HG02870 (cell line): ENCODE results near the gene HYAL1.
"Not testable (repeated sequence)": the region's sequence is repeated elsewhere in the genome, so short reads cannot be mapped to it uniquely, and the experiment has no call there.

ENCODE experiments used
- ATAC-seq: cut with Tn5 transposase; IDR thresholded peaks from one replicate; pipeline ENCODE4 v1.9.1; 2021; ENCODE audit warnings: mild to moderate bottlenecking, moderate library complexity; ENCODE audit not compliant: unreplicated experiment

Gene HYAL1

DNA sequence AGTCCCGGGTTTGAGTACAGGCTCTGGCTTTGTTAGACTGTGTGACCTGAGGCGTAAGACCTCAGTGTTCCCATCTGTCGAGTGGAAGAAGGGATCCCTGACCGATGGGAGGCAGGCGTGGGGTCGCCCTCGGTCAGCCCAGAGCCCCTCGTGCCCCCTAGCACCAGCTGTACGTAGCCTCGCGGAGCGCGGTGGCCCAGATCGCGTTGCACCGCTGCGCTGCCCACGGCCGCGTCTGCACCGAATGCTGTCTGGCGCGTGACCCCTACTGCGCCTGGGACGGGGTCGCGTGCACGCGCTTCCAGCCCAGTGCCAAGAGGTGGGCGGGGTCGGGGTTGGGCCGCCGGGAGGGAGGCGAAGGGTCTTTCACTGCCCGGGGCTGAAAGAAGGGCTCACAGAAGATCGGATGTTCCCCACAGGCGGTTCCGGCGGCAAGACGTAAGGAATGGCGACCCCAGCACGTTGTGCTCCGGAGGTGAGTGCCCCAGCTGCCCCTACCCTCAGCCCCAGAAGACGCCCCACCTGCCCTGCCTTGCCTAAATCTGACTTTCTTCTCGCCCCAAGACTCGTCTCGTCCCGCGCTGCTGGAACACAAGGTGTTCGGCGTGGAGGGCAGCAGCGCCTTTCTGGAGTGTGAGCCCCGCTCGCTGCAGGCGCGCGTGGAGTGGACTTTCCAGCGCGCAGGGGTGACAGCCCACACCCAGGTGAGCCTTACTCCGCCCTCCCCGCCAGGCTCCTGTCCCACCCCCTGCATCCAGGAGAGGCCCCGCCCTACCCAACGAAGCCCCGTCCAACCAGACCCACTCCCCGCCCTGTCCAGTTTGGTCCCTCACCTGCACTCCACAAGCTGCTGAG lies 28.0 kb downstream of the HYAL1 start:
- ATAC-seq: no peak

DNA sequence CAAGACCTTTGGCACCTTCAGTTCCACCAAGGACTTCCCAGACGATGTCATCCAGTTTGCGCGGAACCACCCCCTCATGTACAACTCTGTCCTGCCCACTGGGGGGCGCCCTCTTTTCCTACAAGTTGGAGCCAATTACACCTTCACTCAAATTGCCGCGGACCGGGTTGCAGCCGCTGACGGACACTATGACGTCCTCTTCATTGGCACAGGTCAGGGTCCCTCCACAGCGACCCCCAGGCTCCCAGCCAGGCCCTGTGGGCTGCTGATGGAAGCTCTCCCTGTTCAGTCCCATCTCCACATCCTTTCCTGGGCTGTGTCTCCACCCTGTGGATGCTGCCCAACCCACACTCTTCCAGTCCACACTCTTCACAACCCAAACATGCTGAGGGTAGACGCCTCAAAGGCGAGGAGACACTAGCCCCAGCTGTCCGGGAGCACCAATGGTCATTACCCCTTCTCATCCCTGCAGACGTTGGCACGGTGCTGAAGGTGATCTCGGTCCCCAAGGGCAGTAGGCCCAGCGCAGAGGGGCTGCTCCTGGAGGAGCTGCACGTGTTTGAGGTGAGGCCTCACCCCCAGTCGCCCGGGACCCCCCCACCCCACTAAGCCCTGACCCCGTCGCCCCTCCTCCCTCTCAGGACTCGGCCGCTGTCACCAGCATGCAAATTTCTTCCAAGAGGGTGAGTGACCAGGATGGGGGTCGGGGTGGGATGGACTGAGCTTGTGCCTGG lies 28.8 kb downstream of the HYAL1 start:
- ATAC-seq: no peak

DNA sequence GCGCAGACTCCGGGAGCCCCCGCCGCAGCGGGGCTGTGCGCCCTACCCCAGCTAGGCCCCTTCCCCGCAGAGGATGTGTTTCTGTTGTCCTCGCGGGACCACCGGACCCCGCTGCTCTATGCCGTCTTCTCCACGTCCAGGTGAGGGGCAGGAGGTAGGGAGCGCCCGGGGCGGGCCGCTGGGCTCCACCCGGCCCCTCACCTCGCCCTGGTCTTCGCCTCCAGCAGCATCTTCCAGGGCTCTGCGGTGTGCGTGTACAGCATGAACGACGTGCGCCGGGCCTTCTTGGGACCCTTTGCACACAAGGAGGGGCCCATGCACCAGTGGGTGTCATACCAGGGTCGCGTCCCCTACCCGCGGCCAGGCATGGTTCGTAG lies 29.7 kb downstream of the HYAL1 start:
- no peak for ATAC-seq

DNA sequence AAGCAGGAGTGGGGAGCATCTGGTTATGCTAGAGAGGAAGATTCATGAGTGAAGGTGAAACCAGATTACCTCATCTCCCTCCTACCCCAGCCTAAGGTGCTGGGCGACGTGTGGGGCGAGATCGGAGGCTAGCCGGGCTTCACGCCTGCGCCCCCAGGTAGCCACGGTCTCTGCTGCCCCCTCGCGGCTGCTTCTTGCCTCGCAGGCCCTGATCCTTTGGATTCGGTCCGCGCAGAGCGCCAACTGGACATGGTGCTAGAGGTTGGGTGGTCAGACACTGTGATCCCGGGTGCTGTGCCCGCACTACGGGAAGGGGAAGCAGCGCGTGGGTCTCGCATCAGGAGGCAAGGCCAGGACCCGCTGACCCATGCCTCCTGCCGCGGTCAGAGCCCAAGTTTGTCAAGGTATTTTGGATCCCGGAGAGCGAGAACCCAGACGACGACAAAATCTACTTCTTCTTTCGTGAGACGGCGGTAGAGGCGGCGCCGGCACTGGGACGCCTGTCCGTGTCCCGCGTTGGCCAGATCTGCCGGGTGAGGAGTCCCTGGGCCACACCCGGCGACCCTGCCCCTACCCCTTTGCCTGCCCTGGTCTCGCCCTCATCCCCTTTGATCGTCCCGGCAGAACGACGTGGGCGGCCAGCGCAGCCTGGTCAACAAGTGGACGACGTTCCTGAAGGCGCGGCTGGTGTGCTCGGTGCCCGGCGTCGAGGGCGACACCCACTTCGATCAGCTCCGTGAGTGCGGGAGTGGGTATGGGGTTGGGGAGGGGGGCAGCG lies 30.3 kb downstream of the HYAL1 start:
- ATAC-seq: peak; percentile 78

DNA sequence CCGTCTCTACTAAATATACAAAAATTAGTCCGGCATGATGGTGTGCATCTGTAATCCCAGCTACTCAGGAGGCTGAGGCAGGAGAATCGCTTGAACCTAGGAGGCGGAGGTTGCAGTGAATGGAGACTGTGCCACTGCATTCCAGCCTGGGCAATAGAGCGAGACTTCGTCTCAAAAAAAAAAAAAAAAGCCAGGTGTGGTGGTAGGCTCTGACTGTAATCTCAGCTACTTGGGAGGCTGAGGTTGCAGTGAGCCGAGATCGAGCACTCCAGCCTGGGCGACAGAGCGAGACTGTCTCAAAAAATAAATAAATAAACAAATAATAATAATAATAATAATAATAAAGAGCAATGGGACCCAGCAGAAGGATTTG lies 30.9 kb downstream of the HYAL1 start:
- ATAC-seq: not testable (repeated sequence)

DNA sequence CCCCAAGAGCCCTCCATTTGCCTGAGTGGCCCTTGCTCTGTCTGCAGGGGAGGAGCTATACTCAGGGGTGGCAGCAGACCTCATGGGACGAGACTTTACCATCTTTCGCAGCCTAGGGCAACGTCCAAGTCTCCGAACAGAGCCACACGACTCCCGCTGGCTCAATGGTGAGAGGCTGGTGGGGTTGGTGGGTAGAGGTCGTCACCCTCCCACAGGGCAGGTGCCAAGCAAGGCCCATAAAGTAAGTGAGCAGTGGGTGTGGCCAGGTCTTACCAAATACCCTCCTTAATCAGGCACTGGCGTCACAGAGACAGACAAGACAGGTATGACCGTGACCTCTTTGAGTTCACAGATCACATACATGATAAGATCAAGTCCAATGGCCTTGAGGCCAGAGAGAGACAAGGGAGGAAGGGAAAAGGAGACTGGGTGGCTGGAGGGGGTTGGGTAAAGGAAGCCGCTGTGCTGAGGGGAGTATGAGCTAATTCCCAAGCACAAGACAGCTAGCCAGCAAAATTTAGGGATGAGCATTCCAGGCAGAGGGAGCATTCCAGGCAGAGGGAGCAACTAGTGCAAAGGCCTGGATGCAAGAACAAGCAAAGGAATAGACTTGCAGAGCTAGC lies 31.9 kb downstream of the HYAL1 start:
- ATAC-seq: no peak

DNA sequence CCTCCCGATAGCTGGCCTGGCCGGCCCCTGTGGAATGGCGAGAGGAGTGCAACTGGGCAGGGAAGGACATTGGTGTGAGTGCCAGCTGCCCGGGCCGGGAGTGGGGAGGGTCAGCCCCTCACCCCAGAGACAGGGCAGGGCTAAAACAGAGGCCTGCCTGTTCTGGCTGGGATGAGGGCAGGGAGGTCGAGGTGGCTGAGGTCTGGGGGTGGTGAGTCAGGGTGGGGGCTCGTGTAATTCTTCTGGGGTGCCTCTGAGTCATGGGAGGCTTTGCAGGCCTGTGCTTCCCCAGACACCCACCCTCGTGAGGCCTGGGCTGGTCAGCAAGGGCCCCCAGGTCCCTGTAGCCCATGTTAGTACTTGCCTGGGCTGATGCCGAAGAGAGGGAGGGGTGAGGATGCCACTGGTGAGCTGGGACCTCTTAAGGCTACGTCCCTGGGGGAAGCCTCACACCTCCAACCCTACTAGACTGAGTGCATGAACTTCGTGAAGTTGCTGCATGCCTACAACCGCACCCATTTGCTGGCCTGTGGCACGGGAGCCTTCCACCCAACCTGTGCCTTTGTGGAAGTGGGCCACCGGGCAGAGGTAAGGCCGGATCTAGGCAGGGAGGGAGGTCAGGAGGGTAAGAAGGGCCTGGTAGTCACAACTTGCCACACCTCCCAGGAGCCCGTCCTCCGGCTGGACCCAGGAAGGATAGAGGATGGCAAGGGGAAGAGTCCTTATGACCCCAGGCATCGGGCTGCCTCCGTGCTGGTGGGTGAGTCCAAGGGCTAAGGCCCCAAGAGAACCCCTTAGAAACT lies 32.8 kb downstream of the HYAL1 start:
- ATAC-seq: no peak

DNA sequence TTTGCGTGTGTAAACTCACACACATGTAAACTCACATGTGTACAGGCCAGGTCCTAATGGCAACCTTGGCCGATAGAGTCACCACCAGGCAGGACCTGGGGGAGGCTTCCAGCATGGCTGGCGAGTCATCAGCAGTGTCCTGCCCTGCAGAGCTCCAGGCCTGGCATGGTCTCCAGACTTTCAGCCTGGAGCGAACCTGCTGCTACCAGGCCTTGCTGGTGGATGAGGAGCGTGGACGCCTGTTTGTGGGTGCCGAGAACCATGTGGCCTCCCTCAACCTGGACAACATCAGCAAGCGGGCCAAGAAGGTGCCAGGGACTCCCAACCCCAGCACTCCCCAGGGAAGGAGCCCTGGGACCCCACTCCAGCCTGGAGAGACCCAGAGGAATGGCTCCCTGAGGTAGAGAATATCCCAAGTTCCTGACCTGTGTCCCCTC lies 33.4 kb downstream of the HYAL1 start:
- ATAC-seq: no peak

DNA sequence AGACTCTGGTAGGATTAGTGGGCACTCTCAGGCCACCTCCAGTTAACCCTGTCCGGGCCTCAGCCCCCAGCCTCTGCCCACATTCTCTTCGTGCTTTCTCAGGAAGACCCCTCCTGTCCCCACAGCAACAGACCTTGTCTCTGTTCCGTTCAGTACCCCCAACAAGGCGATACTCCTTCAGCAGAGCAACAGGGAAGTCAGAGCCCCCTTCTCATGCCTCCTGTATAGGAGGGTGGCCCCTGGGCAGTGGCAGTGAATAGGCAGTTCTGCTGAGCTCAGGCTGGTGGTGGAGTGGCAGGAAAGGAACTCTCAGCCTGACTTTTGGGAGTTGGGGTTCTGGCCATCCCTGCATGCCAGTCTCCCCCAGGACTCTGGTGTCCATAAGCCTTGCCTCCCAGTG lies 33.9 kb downstream of the HYAL1 start:
- no peak for ATAC-seq

DNA sequence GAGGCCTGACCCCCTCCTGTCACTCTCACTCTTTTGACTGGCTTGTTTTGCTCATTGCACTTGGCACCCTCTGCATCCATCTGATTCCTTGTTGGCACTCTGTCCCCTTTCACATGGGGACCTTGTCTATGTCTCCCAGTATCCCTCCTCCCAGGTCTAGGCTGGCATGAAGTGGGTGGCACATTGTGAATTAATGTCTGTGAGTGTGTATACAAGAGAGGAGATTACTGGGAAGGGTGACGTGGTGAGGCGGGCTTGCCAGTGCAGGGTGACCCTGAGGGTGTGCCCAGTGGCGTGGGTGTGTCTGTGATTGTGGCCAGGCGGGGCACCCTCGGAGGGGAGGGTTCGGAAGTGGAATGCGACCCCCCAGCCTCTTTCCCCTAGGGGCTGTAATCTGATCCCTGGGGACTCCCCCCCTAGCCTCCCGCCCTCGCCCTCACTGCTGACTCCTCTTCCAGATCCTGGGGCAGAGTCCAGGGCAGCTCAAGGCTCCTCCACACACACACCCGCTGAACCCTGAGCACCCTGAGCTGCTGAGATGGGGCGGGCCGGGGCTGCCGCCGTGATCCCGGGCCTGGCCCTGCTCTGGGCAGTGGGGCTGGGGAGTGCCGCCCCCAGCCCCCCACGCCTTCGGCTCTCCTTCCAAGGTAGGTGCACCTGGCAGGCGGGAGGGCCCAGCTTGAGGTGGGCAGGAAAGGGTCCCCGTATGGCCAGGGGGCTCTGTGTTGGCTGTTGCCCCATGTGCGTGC lies 34.5 kb downstream of the HYAL1 start, which contains the start of gene SEMA3B:
Gene SEMA3B, plus strand, starts transcription at position 445 of the 749 bp plus-strand sequence. Its CDS starts 94 bp downstream, at position 539.
- ATAC-seq: no peak

DNA sequence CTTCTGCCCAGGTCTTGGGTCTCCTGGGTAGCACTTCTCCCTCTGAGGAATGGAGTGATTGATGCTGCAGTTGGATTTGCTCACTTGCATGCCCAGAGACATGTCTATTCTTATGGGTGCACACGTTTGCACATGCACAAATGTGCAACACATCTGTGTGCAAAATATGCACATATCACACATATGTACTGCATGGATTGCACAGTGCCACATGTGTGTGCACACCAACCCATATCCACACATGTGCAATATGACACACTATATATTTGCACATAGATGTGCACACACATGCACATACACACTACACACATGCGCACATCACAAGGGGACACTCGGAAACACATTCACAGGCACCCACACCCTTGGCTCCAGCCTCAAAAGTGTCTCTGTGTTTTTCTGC lies 35.1 kb downstream of the HYAL1 start:
- ATAC-seq: no peak

DNA sequence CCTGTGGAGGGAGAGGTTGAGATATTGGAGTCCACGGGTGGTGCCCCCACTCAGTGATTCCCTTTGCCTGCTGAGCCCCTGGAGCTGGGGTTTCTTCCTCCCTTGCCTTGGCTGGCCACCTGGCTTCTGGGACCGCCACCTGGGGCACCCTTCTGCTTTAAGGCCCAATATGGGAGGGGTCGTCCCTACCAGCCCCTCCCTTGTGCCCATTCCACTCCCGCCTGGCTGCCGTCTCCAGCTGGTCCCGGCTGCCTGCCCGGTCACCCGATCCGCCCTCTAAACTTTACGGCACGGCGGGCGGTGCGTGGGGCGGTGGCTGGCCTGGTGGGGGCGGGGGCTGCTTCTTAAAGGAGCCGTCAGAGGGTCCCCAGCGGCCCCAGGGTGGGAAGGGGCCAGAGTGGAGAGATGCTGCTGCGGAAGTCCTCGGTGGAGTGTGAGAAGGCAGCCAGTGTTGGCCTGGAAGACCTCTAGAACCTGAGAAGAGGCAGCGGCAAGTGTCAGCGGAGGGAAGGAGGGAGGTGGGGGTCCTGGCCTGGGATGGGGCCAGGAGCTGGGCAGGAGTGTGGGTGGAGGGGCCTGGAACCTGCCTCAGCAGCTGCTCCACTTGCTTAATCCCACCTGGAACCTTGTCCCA lies 36.0 kb downstream of the HYAL1 start:
- no peak for ATAC-seq

DNA sequence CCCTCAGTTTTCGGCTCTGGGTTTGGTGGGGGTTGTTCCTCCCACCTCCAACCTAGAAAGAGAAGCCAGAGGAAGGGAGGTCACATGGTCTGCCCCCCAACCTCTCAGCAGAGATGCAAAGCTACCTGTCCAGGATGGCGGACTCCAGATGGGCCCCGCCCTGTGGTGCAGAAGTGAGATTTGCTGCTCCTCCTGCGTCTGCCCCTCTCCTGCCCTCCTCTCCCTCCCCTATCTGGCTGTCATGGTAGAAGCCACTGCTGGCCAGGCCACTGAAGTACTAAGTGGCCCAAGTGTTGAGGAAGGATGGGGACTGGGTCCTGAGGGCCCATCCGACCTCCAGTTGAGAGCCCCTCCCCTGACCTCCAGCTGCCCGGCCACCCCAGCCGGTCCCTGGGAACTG lies 36.5 kb downstream of the HYAL1 start:
- ATAC-seq: no peak

DNA sequence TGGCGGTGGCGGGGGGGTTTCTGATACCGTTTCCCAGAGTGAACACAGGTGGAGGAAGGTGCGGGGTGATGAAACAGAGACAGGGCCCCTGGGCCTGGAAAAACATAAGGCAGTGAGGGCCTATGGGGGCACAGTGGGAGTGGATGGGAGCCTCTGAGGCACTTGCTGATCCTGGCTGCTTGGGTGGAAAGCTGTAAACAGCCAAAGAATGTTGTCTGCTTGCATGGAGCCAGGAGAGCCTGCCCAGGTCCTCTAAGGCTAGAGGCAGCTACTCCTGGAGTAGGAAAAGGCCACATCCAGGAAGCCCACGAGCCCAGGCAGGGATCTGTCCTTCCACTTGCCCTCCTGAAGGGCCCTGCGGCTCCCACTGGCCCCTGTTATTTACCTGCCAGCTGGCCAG lies 37.4 kb downstream of the HYAL1 start:
- no peak for ATAC-seq

DNA sequence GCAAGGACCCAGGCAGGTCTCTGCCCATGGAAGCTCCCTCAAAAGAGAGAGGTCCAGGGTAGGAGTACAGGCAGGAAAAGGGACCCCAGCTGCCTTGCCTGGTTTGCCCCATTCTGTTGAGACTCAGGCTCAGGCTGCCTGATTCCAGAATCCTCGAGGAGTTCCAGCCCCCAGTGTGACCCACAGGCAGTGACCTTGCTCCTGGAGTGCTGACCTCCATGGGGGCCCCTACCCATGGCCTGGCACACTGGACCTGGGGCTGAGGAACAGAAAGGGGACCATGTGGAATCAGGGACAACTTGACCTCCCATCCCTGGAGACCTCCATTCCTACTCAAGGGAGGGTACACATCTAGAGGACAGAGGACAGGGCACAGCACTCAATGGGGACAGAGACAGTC lies 37.8 kb downstream of the HYAL1 start:
- no peak for ATAC-seq

DNA sequence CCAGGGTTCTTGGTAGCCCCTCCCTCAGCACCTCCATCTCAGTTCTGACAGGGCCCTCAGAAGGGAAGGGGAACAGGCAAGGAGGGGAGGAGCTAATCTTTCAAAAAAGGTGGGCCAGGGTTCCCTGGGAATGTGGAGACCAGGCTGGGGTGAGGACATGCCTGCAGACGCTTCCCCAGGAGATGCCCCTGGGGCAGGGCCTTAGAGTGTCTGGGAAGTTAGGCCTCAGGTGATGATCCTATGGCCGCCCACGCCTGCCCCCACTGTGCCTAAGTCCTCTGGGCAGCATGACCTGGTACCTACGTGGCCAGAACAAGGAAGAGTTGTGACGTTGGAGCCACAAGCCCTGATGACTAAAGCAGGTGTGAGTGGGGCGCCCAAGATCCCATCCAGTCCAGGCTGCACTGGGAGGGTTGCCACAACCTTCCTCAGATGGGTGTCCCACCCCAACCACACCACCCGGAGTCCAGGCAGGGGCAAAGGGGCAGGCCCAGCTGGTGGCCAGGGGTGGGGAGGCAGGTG lies 38.3 kb downstream of the HYAL1 start:
- no peak for ATAC-seq

DNA sequence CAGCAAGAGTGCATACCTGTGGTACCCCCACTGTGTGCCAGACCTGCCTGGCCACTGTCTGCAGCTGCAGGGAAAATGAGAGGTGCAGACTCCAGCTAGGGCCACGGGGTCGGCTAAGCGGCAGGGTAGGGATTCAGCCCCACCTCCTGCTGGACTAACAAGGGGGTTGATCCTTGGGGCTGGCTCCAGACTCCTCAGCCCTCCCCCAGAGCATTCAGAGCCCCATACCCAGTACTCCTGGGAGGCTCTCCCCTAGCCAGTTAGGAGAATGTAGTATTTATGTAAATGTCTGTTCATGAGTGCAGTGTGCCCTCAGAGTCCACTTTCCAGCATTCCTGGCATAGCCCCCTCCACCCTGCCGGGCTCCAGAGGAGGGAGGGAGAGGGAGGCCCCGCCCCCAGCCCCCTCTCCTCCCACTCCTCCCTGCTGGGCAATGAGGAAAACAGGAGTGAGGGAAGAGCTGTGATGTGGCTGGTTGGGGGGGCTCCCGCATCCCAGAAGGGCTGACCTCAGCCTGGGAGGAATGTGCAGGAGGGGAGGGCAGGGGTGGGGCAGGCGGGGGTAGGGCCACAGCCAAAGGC lies 38.9 kb downstream of the HYAL1 start:
- ATAC-seq: no peak
